ENCODE data around the gene WNT2. TPM values are rescaled to one million over a fixed set of nuclear protein-coding genes. Genes with fewer than 3 reads are reported as not detected.
"Not testable (repeated sequence)": the region's sequence is repeated elsewhere in the genome, so short reads cannot be mapped to it uniquely, and the experiment has no call there.

Gene WNT2
- total RNA-seq, 1 donor from 2014 or later = 9.0 TPM

- intact Hi-C loops (cut with DNase I) = no loop called here
- no peaks in the 10 kb centered on the region for H3K27me3 ChIP-seq (ENCODE audit: low read depth)
- H3K9me3 ChIP-seq = no peaks in the 10 kb centered on the region
- no peak overlapping the region for H3K4me3 ChIP-seq
- DNase-seq (no peak), ATAC-seq (no peak)
- H3K4me1 ChIP-seq = no peaks in the 10 kb centered on the region
- H3K36me3 ChIP-seq = no peaks in the 10 kb centered on the region
- no peak for TF ChIP-seq CTCF (IDR thresholded peaks at IDR 0.05)
- no peak overlapping the region for H3K27ac ChIP-seq
These were observed 71.2 kb downstream of the WNT2 start for GRCh38 chr7:117251687-117252086.

- no peak for TF ChIP-seq CTCF (IDR thresholded peaks at IDR 0.05)
- DNase-seq (no peak), ATAC-seq (no peak)
- H3K36me3 ChIP-seq = no peaks in the 10 kb centered on the region
- no peaks in the 10 kb centered on the region for H3K4me1 ChIP-seq
- no peak overlapping the region for H3K27ac ChIP-seq
- no peak overlapping the region for H3K4me3 ChIP-seq
- no peaks in the 10 kb centered on the region for H3K27me3 ChIP-seq (ENCODE audit: low read depth)
- intact Hi-C loops (cut with DNase I) = no loop called here
- H3K9me3 ChIP-seq = no peaks in the 10 kb centered on the region
These were observed 72.1 kb downstream of the WNT2 start for GRCh38 chr7:117250801-117251200.

- intact Hi-C loops (cut with DNase I) = no loop called here
- Histone ChIP-seq H3K27ac (no peak overlapping the region), H3K4me1 (no peaks in the 10 kb centered on the region), H3K27me3 (ENCODE audit: low read depth) (no peaks in the 10 kb centered on the region), H3K9me3 (no peaks in the 10 kb centered on the region), H3K4me3 (no peak overlapping the region), H3K36me3 (no peaks in the 10 kb centered on the region)
- no peak for TF ChIP-seq CTCF (IDR thresholded peaks at IDR 0.05)
- DNase-seq (no peak), ATAC-seq (no peak)
These were observed 72.6 kb downstream of the WNT2 start for GRCh38 chr7:117250245-117250644.

GRCh38 chr7:117249696-117250095 is 73.2 kb downstream of the WNT2 start:
- ATAC-seq = no peak
- intact Hi-C loops (cut with DNase I) = no loop called here
- no peak for TF ChIP-seq CTCF (IDR thresholded peaks at IDR 0.05)
- DNase-seq = no peak
- H3K27me3 ChIP-seq (ENCODE audit: low read depth) = no peaks in the 10 kb centered on the region
- H3K9me3 ChIP-seq = no peaks in the 10 kb centered on the region
- H3K4me3 ChIP-seq = no peak overlapping the region
- H3K27ac ChIP-seq = no peak overlapping the region
- H3K4me1 ChIP-seq = no peaks in the 10 kb centered on the region
- H3K36me3 ChIP-seq = no peaks in the 10 kb centered on the region

- no peaks in the 10 kb centered on the region for H3K9me3 ChIP-seq
- no peak for TF ChIP-seq CTCF (IDR thresholded peaks at IDR 0.05)
- H3K27me3 ChIP-seq (ENCODE audit: low read depth) = no peaks in the 10 kb centered on the region
- ATAC-seq (no peak), DNase-seq (no peak)
- no peaks in the 10 kb centered on the region for H3K36me3 ChIP-seq
- no peak overlapping the region for H3K4me3 ChIP-seq
- H3K27ac ChIP-seq = no peak overlapping the region
- no peaks in the 10 kb centered on the region for H3K4me1 ChIP-seq
- intact Hi-C loops (cut with DNase I) = no loop called here
These were observed 74.0 kb downstream of the WNT2 start for GRCh38 chr7:117248829-117249228.

- H3K4me3 ChIP-seq = no peak overlapping the region
- no peaks in the 10 kb centered on the region for H3K4me1 ChIP-seq
- no peaks in the 10 kb centered on the region for H3K27me3 ChIP-seq (ENCODE audit: low read depth)
- no peak overlapping the region for H3K27ac ChIP-seq
- ATAC-seq (no peak), DNase-seq (no peak)
- H3K36me3 ChIP-seq = no peaks in the 10 kb centered on the region
- intact Hi-C loops (cut with DNase I) = no loop called here
- no peaks in the 10 kb centered on the region for H3K9me3 ChIP-seq
- TF ChIP-seq CTCF (IDR thresholded peaks at IDR 0.05) = no peak
These were observed 75.0 kb downstream of the WNT2 start for GRCh38 chr7:117247809-117248208.

- H3K27ac ChIP-seq; ATAC-seq; intact Hi-C loops (cut with DNase I); DNase-seq; H3K4me3 ChIP-seq; H3K27me3 ChIP-seq (ENCODE audit: low read depth); H3K36me3 ChIP-seq; H3K9me3 ChIP-seq; H3K4me1 ChIP-seq: not testable (repeated sequence)
These were observed 77.2 kb downstream of the WNT2 start for GRCh38 chr7:117245703-117246102.
